ENCODE measurements around the gene MYH10. TPM values are rescaled to one million over a fixed set of nuclear protein-coding genes. Genes with fewer than 3 reads are reported as not detected.

The MYH10 gene
- total RNA-seq, 3 donors from 2014 or later = 4.3 to 23.8 (median 10.1) TPM

GRCh38 chr17:8487743-8488142, 142.8 kb downstream of the MYH10 start:
- intact Hi-C loops (cut with DNase I, micrococcal nuclease) = no loop called here
- no peaks in the 10 kb centered on the region for H3K36me3 ChIP-seq (ENCODE audit: low read depth)
- no peak for TF ChIP-seq CTCF (IDR thresholded peaks at IDR 0.05)

GRCh38 chr17:8487130-8487645, 143.3 kb downstream of the MYH10 start:
- no peaks in the 10 kb centered on the region for H3K36me3 ChIP-seq (ENCODE audit: low read depth)
- no peak for TF ChIP-seq CTCF (IDR thresholded peaks at IDR 0.05)
- DNase-seq (no peak), ATAC-seq (no peak)
- H3K4me1 ChIP-seq (ENCODE audit: low read depth) = no peaks in the 10 kb centered on the region
- intact Hi-C loops (cut with DNase I, micrococcal nuclease) = no loop called here
- no peak overlapping the region for H3K4me3 ChIP-seq
- peaks cover 16% of the 10 kb centered on the region for H3K9me3 ChIP-seq

More at GRCh38 chr17:8487743-8488142, 142.8 kb downstream of the MYH10 start:
- H3K4me3 ChIP-seq = no peak overlapping the region
- DNase-seq = no peak
- peak; percentile 13 for ATAC-seq
- H3K4me1 ChIP-seq (ENCODE audit: low read depth) = no peaks in the 10 kb centered on the region
- H3K9me3 ChIP-seq = peaks cover 16% of the 10 kb centered on the region

- Histone ChIP-seq H3K4me1 (ENCODE audit: low read depth) (no peaks in the 10 kb centered on the region), H3K4me3 (no peak overlapping the region), H3K9me3 (peaks cover 16% of the 10 kb centered on the region), H3K36me3 (ENCODE audit: low read depth) (no peaks in the 10 kb centered on the region)
- intact Hi-C loops (cut with DNase I, micrococcal nuclease) = no loop called here
- DNase-seq (no peak), ATAC-seq (no peak)
- TF ChIP-seq CTCF (IDR thresholded peaks at IDR 0.05) = no peak
Measured at GRCh38 chr17:8485491-8485890, 145.0 kb downstream of the MYH10 start.

GRCh38 chr17:8484465-8484864, 146.1 kb downstream of the MYH10 start:
- no peak for TF ChIP-seq CTCF (IDR thresholded peaks at IDR 0.05)
- intact Hi-C loops (cut with DNase I, micrococcal nuclease) = no loop called here
- no peak overlapping the region for H3K4me3 ChIP-seq
- H3K9me3 ChIP-seq = peaks cover 16% of the 10 kb centered on the region
- H3K4me1 ChIP-seq (ENCODE audit: low read depth) = no peaks in the 10 kb centered on the region
- no peak for DNase-seq
- no peaks in the 10 kb centered on the region for H3K36me3 ChIP-seq (ENCODE audit: low read depth)
- ATAC-seq = no peak

- ATAC-seq (no peak), DNase-seq (no peak)
- H3K9me3 ChIP-seq = peaks cover 16% of the 10 kb centered on the region
- intact Hi-C loops (cut with DNase I, micrococcal nuclease) = no loop called here
- H3K4me3 ChIP-seq = no peak overlapping the region
- H3K4me1 ChIP-seq (ENCODE audit: low read depth) = no peaks in the 10 kb centered on the region
- H3K36me3 ChIP-seq (ENCODE audit: low read depth) = no peaks in the 10 kb centered on the region
- no peak for TF ChIP-seq CTCF (IDR thresholded peaks at IDR 0.05)
Measured at GRCh38 chr17:8482546-8482945, 148.0 kb downstream of the MYH10 start.

GRCh38 chr17:8481703-8482102, 148.8 kb downstream of the MYH10 start:
- no peaks in the 10 kb centered on the region for H3K36me3 ChIP-seq (ENCODE audit: low read depth)
- H3K9me3 ChIP-seq = peaks cover 16% of the 10 kb centered on the region
- H3K4me3 ChIP-seq = no peak overlapping the region
- TF ChIP-seq CTCF (IDR thresholded peaks at IDR 0.05) = no peak
- ATAC-seq (no peak), DNase-seq (no peak)
- H3K4me1 ChIP-seq (ENCODE audit: low read depth) = no peaks in the 10 kb centered on the region
- intact Hi-C loops (cut with DNase I, micrococcal nuclease) = no loop called here

All from mucosa of descending colon (tissue), 3 donors.